HepG2 (cell line): ENCODE data around the gene ZG16. TPM values are rescaled to one million over a fixed set of nuclear protein-coding genes. Genes with fewer than 3 reads are reported as not detected.
A peak's percentile ranks its signal among the peaks of the same experiment; 100 is the strongest.

Source experiments
- ARNTL ChIP-seq: sonication (generic); formaldehyde crosslinking; IDR thresholded peaks from 2 replicates; pipeline ENCODE4 v1.4.0; 2020; ENCODE audit warnings: mild to moderate bottlenecking, missing genetic modification reagents
- ZNF317 ChIP-seq: sonication (generic); formaldehyde crosslinking; IDR thresholded peaks from 2 replicates; pipeline ENCODE4 v1.5.0; 2020; ENCODE audit warnings: mild to moderate bottlenecking, missing genetic modification reagents
- ZNF567 ChIP-seq: sonication (generic); formaldehyde crosslinking; IDR thresholded peaks from 2 replicates; pipeline ENCODE4 v1.8.1; 2023; ENCODE audit warnings: mild to moderate bottlenecking, missing genetic modification reagents, borderline replicate concordance
- polyA plus RNA-seq, 8 experiments: library from polyadenylated mRNA; depleted of rRNA in 3 of 8; stranded (reverse) in 7 of 8; unstranded in 1 of 8; fragments of >200 nt; fragmentation: Illumina TruSeq in 4 of 8; extraction: Trizol in 4 of 8; gene quantifications; 2 replicates each; pipeline versions ENCODE4 v1.2.1 to v1.2.3, GENCODE V29; 2011 to 2016; ENCODE audit warnings: low read depth in 4 of 8, missing spikeins in 1 of 8, mixed read lengths in 1 of 8; ENCODE audit not compliant: insufficient read depth in 1 of 8
- total RNA-seq, 5 experiments: library from RNA; depleted of rRNA; stranded (reverse); fragments of >200 nt; fragmentation: Illumina TruSeq; extraction: Trizol; gene quantifications; 2 replicates each; pipeline ENCODE4 v1.2.3, GENCODE V29; 2016; ENCODE audit warnings: low read depth in 1 of 5
- TF ChIP-seq, protein P1 (sequence below): sonication (generic); formaldehyde crosslinking; IDR thresholded peaks from 2 replicates; pipeline ENCODE4 v1.4.0; 2020; ENCODE audit warnings: mild to moderate bottlenecking, missing genetic modification reagents
- TF ChIP-seq, protein P2 (sequence below): sonication (generic); formaldehyde crosslinking; IDR thresholded peaks from 2 replicates; pipeline ENCODE4 v1.8.0; 2022; ENCODE audit warnings: mild to moderate bottlenecking, missing genetic modification reagents, moderate library complexity

The ZG16 gene
- total and polyA plus RNA-seq, 2 of the 13 experiments (the other 11 are each of a cell fraction or from before 2014, with no cell fraction given) = 0.04 to 0.07 TPM

DNA sequence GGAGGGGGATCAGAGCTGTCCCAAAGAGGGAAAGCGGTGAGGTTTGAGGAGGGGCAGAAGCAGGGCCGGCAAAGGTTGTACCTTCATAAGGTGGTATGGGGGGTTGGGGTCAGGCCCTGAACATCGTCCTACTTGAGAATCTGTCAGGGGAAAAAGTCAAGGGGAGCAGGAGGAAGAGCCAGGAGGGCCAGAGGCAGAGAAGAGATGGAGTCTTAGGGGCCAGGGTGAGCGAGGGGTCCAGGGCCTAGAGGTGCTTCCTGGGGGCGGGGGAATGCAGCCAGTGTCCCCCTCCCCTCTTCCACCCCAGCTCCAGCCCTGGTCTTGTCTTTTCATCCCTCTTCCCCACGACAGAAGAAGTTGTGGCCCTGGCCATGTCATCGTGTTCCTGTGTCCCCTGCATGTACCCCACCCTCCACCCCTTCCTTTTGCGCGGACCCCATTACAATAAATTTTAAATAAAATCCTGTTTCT is 32.7 kb downstream of the ZG16 start (continued):
- TF ChIP-seq, protein P1, sequence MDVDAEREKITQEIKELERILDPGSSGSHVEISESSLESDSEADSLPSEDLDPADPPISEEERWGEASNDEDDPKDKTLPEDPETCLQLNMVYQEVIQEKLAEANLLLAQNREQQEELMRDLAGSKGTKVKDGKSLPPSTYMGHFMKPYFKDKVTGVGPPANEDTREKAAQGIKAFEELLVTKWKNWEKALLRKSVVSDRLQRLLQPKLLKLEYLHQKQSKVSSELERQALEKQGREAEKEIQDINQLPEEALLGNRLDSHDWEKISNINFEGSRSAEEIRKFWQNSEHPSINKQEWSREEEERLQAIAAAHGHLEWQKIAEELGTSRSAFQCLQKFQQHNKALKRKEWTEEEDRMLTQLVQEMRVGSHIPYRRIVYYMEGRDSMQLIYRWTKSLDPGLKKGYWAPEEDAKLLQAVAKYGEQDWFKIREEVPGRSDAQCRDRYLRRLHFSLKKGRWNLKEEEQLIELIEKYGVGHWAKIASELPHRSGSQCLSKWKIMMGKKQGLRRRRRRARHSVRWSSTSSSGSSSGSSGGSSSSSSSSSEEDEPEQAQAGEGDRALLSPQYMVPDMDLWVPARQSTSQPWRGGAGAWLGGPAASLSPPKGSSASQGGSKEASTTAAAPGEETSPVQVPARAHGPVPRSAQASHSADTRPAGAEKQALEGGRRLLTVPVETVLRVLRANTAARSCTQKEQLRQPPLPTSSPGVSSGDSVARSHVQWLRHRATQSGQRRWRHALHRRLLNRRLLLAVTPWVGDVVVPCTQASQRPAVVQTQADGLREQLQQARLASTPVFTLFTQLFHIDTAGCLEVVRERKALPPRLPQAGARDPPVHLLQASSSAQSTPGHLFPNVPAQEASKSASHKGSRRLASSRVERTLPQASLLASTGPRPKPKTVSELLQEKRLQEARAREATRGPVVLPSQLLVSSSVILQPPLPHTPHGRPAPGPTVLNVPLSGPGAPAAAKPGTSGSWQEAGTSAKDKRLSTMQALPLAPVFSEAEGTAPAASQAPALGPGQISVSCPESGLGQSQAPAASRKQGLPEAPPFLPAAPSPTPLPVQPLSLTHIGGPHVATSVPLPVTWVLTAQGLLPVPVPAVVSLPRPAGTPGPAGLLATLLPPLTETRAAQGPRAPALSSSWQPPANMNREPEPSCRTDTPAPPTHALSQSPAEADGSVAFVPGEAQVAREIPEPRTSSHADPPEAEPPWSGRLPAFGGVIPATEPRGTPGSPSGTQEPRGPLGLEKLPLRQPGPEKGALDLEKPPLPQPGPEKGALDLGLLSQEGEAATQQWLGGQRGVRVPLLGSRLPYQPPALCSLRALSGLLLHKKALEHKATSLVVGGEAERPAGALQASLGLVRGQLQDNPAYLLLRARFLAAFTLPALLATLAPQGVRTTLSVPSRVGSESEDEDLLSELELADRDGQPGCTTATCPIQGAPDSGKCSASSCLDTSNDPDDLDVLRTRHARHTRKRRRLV = 0 out of 2 replicates have a peak, but pooled peaks have one; percentile 7
- TF ChIP-seq ZNF317 (0 out of 2 replicates have a peak, but pooled peaks have one; percentile 8), ZNF567 (CRISPR knock-in tag) (0 out of 2 replicates have a peak, but pooled peaks have one; percentile 15), ARNTL (CRISPR knock-in tag) (0 out of 2 replicates have a peak, but pooled peaks have one; percentile 2)
- TF ChIP-seq, protein P2, sequence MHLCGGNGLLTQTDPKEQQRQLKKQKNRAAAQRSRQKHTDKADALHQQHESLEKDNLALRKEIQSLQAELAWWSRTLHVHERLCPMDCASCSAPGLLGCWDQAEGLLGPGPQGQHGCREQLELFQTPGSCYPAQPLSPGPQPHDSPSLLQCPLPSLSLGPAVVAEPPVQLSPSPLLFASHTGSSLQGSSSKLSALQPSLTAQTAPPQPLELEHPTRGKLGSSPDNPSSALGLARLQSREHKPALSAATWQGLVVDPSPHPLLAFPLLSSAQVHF (CRISPR knock-in tag) = no peak
